Parathyroid adenoma (tissue), 2 donors: ENCODE data around the gene KAT5.
"Not testable (repeated sequence)": the region's sequence is repeated elsewhere in the genome, so short reads cannot be mapped to it uniquely, and the experiment has no call there.

Experiments
- H2AFZ ChIP-seq: fragments of 300-600 bp; sonication (generic); one replicate; pipeline ENCODE4 v1.7.0; 2017; ENCODE audit warnings: antibody characterized with exemption, mild to moderate bottlenecking
- H3K27ac ChIP-seq: fragments of 300-600 bp; sonication (generic); one replicate; pipeline ENCODE4 v1.7.0; 2017
- H3K27me3 ChIP-seq: fragments of 300-600 bp; sonication (generic); one replicate; pipeline ENCODE4 v1.7.0; 2017; ENCODE audit warnings: low read length; ENCODE audit not compliant: control insufficient read depth, insufficient read depth
- H3K36me3 ChIP-seq: fragments of 300-600 bp; sonication (generic); one replicate; pipeline ENCODE4 v1.7.0; 2017; ENCODE audit warnings: low read length; ENCODE audit not compliant: control insufficient read depth, insufficient read depth
- H3K4me1 ChIP-seq: fragments of 300-600 bp; sonication (generic); one replicate; pipeline ENCODE4 v1.7.0; 2017; ENCODE audit warnings: control low read depth
- H3K4me2 ChIP-seq: fragments of 300-600 bp; sonication (generic); one replicate; pipeline ENCODE4 v1.7.0; 2017; ENCODE audit warnings: low read length
- H3K4me3 ChIP-seq: fragments of 300-600 bp; sonication (generic); one replicate; pipeline ENCODE4 v1.7.0; 2017; ENCODE audit warnings: low read depth, low read length
- H3K79me2 ChIP-seq: fragments of 300-600 bp; sonication (generic); one replicate; pipeline ENCODE4 v1.7.0; 2017; ENCODE audit warnings: control low read depth
- H3K9ac ChIP-seq: fragments of 300-600 bp; sonication (generic); one replicate; pipeline ENCODE4 v1.7.0; 2017; ENCODE audit warnings: mild to moderate bottlenecking
- H3K9me3 ChIP-seq: fragments of 300-600 bp; sonication (generic); one replicate; pipeline ENCODE4 v1.7.0; 2017; ENCODE audit warnings: low read length; ENCODE audit not compliant: control insufficient read depth
- CTCF ChIP-seq: fragments of 300-600 bp; sonication (generic); IDR thresholded peaks from one replicate; pipeline ENCODE4 v1.7.0; 2017; ENCODE audit warnings: antibody characterized with exemption, mild to moderate bottlenecking
- donor health status: primary hyperparathyroidism.

Gene KAT5

GRCh38 chr11:65672982-65673381 is 39.1 kb upstream of the KAT5 start:
- Histone ChIP-seq H3K79me2 (no peaks in the 10 kb centered on the region), H3K9ac (no peak overlapping the region), H3K4me3 (no peak overlapping the region), H3K27me3 (no peaks in the 10 kb centered on the region), H3K36me3 (no peaks in the 10 kb centered on the region), H3K27ac (no peak overlapping the region), H3K4me2 (no peak overlapping the region), H3K4me1 (no peaks in the 10 kb centered on the region), H3K9me3 (no peaks in the 10 kb centered on the region), H2AFZ (no peak overlapping the region)
- TF ChIP-seq CTCF = no peak

GRCh38 chr11:65680192-65680743 is 31.8 kb upstream of the KAT5 start:
- H2AFZ ChIP-seq = no peak overlapping the region
- no peak overlapping the region for H3K9ac ChIP-seq
- H3K27ac ChIP-seq = no peak overlapping the region
- no peaks in the 10 kb centered on the region for H3K4me1 ChIP-seq
- no peak overlapping the region for H3K4me3 ChIP-seq
- H3K36me3 ChIP-seq = no peaks in the 10 kb centered on the region
- H3K9me3 ChIP-seq = no peaks in the 10 kb centered on the region
- no peak for TF ChIP-seq CTCF
- H3K27me3 ChIP-seq = no peaks in the 10 kb centered on the region
- no peak overlapping the region for H3K4me2 ChIP-seq
- H3K79me2 ChIP-seq = no peaks in the 10 kb centered on the region

GRCh38 chr11:65683480-65683879 is 28.6 kb upstream of the KAT5 start:
- H2AFZ ChIP-seq, H3K27me3 ChIP-seq, H3K27ac ChIP-seq, H3K4me2 ChIP-seq, H3K9me3 ChIP-seq, H3K79me2 ChIP-seq, H3K9ac ChIP-seq, H3K4me3 ChIP-seq, H3K4me1 ChIP-seq, H3K36me3 ChIP-seq: not testable (repeated sequence)

- TF ChIP-seq CTCF = no peak
- H3K4me2 ChIP-seq = no peak overlapping the region
- H3K27me3 ChIP-seq = no peaks in the 10 kb centered on the region
- no peaks in the 10 kb centered on the region for H3K9me3 ChIP-seq
- no peaks in the 10 kb centered on the region for H3K79me2 ChIP-seq
- no peak overlapping the region for H3K27ac ChIP-seq
- H3K36me3 ChIP-seq = no peaks in the 10 kb centered on the region
- no peak overlapping the region for H2AFZ ChIP-seq
- no peak overlapping the region for H3K9ac ChIP-seq
- no peak overlapping the region for H3K4me3 ChIP-seq
- H3K4me1 ChIP-seq = no peaks in the 10 kb centered on the region
Measured at GRCh38 chr11:65685981-65686380, 26.1 kb upstream of the KAT5 start.

GRCh38 chr11:65691847-65692246 is 20.2 kb upstream of the KAT5 start:
- not testable (repeated sequence) for H3K27me3 ChIP-seq, H3K4me1 ChIP-seq, H3K79me2 ChIP-seq, H3K4me3 ChIP-seq, H3K27ac ChIP-seq, H2AFZ ChIP-seq, H3K9me3 ChIP-seq, H3K4me2 ChIP-seq, H3K9ac ChIP-seq, H3K36me3 ChIP-seq

- no peak for TF ChIP-seq CTCF
- Histone ChIP-seq H3K4me3 (no peak overlapping the region), H3K4me1 (no peaks in the 10 kb centered on the region), H3K9me3 (no peaks in the 10 kb centered on the region), H2AFZ (no peak overlapping the region), H3K4me2 (no peak overlapping the region), H3K27me3 (no peaks in the 10 kb centered on the region), H3K9ac (no peak overlapping the region), H3K36me3 (no peaks in the 10 kb centered on the region), H3K27ac (no peak overlapping the region), H3K79me2 (no peaks in the 10 kb centered on the region)
Measured at GRCh38 chr11:65692367-65692766, 19.7 kb upstream of the KAT5 start.
